NCI-H2081 treated with DMSO at 0.1 percent for 48 hours (cell line): ENCODE measurements around the gene SLC37A2.
A peak's percentile ranks its signal among the peaks of the same experiment; 100 is the strongest.
"Not testable (repeated sequence)": the region's sequence is repeated elsewhere in the genome, so short reads cannot be mapped to it uniquely, and the experiment has no call there.

Source experiments
- DNase-seq: peaks from one replicate; lab custom pipeline; 2025; lab: John Stamatoyannopoulos, UW

The SLC37A2 gene

DNA sequence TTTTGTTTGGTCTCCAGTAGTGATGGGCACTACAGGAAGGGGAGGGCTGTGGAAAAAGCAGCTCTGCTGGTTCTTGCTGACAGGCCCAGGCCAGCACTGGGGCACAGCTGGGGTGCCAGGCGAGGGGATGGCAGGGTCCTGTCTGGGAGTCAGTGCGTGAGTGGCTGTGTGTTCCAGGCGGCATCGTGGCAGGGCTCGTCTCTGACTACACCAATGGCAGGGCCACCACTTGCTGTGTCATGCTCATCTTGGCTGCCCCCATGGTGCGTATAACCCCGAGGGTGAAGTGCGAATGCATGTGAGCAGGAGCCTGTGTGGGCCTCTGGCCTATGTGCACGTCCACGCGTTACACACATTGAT is 20.9 kb downstream of the SLC37A2 start:
- DNase-seq = no peak

DNA sequence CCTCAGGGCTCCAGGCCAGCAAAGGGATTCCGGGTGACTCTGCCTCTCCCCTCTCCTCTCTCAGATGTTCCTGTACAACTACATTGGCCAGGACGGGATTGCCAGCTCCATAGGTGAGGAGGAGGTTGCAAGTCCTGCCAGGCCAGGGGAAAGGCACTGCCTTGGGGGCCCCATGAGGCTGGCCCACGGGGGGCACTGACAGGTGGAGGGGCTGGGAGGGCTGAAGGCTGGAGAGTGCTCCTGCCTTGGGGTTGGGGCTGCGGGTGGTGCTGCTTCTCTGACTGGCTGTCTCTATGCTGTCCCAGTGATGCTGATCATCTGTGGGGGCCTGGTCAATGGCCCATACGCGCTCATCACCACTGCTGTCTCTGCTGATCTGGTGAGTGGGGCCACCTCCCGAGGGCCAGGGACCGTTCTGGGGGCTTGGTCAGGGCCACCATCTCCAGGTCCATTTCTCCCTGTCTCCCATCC is 21.7 kb downstream of the SLC37A2 start:
- no peak for DNase-seq

DNA sequence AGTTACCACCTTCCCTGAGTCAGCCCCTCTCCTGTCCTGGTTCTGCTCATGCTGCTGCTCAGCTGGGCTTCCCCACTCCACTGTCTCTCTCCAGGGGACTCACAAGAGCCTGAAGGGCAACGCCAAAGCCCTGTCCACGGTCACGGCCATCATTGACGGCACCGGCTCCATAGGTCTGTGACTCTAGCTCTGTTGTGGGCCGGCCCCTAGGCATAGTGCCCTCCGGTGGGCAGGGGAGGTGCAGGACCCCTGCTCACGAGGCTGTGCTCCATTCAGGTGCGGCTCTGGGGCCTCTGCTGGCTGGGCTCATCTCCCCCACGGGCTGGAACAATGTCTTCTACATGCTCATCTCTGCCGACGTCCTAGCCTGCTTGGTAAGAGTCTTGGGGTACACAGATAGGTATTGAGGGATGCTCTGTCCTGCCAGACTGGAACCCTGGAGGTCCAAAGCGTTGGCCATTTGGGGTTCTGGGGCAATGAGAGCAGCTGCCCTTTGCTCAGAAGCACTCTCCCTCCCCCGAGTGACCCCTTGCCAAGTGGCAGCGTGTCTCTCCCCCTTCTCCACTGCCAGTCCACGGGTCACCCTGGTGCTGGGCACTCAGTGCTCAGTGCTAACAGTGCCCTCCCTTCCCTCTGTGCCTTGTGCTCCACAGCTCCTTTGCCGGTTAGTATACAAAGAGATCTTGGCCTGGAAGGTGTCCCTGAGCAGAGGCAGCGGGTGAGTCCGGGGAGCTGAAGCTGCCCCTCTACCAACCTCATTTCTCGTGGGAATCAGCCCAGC is 22.4 kb downstream of the SLC37A2 start:
- no peak for DNase-seq

DNA sequence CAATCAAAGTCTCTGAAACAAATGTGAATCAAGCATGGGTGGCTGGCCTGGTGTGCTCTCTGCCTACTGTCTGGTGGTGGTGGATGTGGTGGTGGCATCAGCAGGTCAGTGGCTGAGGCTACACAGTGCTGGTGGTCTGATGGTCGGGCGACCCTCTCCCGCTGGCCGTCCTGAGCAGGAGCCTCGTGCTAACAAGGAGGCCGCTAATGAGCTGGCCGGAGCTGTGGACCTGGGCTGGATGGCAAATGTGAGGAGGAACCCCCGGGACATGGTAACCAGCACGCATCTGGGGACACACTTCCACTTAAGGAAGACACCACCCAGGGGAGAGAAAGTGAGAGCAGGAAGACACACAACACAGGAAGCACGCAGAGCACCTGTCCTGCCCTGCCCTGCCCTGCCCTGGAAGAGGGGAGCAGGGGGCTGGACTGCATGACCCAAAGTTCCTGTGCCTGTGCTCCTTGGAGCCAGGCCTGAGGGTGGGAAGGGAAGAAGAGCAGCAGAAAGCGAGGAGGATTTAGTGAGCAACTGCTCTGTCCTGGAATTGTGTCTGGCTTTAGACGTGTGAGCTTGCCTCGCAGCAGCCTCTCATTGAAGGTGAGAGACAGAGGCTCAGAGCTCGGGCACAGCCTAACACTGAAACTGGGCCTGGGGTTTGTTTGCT is 23.7 kb downstream of the SLC37A2 start:
- no peak for DNase-seq

DNA sequence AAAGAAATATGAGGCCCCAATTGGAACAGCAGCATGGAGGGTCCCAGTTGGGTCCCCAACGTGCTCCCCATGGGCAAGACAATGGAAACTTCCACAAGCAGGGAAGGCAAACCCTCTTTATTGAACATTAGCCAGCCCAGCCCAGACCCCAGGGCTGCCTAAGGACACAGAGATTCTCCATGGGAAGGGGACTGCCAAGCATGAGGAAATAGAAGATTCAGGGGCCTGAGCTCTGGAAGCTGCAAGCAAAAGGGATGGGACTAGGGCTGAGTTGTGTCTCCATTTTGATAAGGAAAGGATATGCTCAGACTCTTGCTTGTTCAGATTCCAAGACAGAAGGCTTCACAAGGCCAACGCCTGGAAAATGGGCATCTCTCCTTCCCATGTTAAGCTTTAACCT is 25.0 kb downstream of the SLC37A2 start:
- DNase-seq = no peak

DNA sequence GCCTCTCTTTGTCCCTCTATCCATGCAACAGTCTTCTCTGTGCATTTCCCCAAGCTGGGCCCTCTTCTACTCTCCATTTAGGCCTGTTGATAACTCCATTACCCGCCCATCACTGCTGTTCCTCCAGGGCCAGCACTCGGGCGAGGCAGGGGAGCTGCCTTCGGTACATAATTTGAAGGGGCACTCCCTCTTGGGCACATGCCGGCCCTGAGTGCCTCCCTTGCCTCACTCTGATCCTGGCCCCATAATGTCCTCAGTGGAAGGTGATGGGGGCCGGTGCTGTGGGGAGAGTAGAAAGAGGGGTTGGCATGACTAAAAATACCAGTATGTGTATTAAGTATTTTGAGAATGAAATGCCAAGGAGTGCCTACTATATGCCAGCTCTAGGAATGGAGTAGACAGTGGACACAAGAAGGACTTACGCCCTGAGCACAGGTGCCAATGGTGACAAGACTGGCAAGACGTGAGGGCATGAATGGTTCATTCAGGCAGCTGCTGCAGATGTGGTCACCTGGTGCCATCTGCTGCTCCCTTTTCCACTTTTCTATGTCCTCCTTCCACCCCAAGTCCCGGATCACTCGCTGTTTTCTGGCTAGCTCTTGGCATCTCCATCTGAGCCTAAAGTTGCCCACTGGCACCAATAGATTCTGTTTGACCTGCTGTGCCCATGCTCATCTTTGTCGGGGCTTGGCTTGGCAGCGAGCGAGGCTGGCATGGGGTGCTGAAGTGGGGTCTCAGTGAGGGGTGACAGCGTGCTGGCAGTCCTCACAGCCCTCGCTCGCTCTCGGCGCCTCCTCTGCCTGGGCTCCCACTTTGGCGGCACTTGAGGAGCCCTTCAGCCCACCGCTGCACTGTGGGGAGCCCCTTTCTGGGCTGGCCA is 25.7 kb downstream of the SLC37A2 start:
- DNase-seq = no peak

DNA sequence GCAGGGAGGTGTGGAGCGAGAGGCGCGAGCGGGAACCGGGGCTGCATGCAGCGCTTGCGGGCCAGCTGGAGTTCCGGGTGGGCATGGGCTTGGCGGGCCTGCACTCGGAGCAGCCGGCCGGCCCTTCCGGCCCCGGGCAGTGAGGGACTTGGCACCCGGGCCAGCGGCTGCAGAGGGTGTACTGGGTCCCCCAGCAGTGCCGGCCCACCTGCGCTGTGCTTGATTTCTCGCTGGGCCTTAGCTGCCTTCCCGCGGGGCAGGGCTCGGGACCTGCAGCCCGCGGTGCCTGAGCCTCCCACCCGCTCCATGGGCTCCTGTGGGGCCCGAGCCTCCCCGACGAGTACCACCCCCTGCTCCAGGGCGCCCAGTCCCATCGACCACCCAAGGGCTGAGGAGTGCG is 26.4 kb downstream of the SLC37A2 start:
- not testable (repeated sequence) for DNase-seq

DNA sequence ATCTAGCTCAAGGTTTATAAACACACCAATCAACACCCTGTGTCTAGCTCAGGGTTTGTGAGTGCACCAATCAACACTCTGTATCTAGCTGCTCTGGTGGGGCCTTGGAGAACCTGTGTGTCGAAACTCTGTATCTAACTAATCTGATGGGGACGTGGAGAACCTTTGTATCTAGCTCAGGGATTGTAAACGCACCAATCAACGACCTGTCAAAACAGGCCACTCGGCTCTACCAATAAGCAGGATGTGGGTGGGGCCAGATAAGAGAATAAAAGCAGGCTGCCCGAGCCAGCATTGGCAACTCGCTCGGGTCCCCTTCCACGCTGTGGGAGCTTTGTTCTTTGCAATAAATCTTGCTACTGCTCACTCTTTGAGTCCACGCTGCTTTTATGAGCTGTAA is 27.0 kb downstream of the SLC37A2 start:
- DNase-seq = not testable (repeated sequence)

DNA sequence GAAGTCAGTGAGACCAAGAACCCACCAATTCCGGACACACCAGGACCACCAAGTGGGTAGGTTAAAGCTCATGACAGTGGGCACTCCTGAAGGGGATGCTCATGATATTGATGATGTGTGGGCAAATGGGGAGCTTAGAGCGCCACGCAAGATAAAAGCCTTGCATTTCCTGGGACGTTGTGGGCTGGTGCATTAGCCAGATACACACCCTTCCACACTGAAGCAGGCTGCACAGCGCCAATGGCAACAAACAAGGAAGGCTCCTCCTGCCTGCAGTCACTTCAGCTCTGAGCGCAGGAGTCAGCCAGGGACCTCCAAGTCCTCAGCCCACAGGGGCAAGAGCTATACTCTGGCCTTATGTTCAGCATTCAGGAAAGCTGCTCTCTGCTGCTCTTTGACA is 27.7 kb downstream of the SLC37A2 start:
- no peak for DNase-seq

DNA sequence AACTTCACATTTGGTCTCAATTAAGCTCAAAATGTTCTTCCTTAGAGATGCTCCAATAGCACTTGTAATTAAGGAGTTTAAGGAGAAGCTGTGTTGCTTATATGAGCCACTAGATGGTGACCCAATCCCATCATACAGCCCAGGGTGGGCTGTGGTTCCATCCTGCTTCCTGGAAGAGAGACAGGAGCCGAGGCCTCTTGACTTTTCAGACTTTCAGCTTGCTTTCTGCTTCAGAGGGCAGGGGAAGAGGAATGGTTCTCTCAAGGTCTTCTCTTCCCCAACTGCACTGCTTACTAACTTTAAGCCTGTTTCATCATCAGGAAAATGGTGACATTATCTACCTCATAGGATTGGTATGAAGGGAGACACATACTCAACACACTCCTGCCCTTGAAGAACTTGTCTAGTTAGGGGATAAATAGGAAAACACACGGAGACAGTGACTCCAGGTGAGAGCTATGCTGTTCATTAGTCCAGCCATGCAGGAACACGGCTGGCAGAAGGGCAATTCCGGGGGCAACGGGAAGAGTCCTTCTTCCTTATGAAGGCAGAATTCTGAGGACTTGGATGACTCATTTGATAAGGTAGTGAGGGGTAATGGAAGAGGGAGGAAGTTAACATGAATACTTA is 28.3 kb downstream of the SLC37A2 start:
- DNase-seq = peak; percentile 6

DNA sequence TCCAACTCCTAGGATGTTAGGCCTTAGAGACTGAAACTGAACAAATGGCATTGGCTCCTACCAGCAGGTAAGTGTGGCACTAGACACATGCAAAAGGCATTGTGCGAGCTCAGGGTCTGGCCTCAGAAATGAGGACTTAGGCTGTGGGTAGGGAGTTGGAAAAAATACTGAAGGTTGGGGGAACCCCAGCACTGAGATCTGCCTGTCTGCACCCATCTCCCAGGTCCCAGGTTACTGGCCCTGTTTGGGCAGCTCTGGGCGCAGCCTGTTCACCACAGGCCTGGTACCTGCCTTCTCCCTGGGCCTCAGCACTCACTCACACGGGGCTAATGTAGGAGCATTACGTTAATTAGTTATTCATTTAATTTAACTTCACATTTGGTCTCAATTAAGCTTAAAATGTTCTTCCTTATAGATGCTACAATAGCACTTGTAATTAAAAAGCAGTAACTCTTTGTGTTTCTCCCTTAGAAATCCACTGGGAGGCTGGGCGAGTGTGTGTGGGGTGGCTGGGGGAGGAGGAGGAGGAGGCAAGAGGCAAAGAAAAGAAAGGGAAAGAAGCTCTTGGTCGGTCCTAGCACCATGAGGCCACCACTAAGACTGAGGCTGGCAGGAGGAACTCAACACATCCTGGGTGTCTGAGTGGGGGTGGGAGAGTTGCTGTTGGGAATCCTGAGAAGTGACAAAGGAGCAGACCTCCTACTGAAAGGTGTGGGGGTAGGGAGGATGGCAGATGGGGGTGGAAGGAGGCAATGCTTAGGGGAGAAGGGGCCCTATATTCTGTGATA is 29.0 kb downstream of the SLC37A2 start:
- no peak for DNase-seq

DNA sequence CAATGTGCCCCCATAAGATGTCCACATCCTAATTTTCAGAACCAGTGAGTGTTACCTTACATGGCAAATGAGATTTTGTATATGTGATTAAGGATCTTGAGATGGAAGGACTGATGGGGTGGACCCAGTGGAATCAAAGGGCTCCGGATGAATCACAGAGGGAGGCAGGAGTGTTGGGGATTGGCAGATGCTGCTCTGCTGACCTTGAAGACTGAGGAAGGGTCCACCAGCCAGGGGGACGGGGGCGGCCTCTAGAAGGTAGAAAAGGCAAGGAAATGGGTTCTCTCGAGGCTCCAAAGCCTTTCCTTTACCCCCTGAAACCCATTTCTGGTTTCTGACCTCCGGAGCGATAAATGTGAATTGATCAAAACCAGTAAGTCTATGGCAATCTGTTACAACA is 29.6 kb downstream of the SLC37A2 start:
- no peak for DNase-seq

DNA sequence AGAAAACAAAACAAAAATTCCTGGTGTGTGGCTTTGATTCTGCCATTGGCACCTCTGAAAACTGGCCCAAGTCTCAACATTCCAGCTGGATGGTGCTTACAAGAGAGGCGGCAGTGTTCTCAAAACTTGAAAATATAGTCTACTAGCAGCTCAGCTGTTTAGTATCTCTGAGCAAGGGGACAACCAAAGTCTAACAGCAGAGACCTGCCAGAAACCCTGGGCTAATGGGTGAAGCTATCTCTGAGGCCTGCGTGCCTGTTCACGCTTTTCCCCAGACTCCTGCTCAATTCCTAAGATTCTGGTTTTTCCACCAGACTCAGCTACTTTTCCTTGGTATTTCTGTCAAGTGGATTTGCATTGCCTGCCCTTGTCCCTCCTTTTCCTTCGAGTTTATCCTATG is 30.4 kb downstream of the SLC37A2 start:
- no peak for DNase-seq

DNA sequence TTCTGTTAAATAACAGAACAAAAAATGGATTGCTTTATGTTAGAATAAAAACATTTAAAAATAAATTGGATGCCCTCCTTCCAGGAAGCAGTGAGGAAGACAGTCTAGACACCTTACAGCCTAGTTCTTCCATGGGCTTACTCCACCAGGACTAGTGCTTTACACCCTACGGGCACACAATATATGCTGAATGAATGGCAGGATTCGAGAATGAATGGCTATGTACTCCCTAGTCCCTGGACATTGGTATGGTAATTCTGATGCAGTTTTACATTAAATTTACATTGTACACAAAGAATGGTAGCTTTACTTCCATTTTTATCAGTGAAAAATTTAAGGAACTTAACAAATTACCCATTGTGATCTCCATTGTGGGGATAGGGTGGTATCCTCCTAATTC is 31.6 kb downstream of the SLC37A2 start:
- no peak for DNase-seq

DNA sequence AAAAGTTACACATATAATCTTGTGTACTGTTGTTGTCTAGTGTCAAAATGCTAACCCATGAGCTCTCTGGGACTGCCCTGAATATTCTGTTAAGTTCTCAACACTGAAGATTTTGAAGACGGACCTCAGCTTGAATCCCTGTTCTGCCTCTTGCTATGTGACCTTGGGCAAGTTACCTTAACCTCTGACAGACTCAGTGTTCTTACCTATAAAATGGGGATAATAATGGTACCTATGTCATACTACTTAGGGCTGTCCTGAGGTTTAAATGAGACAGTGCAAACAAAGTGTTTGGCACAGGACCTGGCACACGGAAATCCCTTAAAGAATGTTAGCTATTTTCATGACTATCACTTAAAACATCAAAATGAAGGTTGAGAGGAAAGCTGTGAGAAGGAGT is 37.0 kb downstream of the SLC37A2 start:
- no peak for DNase-seq

DNA sequence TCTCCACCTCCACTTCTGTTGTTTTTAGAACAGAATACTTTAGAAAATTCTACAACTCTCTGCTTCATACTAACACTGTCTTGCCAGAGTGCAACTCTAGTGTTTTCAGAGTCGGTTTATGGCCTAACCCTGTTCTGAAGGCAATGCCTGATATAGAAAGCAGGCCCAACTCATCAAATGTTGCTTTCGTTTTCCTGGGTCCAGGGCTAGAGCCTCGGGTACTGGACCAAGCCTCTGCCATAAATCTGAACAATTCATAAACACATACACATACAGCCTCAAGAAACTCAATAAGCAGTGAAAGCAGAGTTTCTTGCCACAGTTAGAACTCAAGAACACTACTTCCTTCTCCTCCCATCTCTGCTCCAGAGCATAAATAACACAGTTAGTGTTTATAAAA is 38.5 kb downstream of the SLC37A2 start:
- DNase-seq = no peak

DNA sequence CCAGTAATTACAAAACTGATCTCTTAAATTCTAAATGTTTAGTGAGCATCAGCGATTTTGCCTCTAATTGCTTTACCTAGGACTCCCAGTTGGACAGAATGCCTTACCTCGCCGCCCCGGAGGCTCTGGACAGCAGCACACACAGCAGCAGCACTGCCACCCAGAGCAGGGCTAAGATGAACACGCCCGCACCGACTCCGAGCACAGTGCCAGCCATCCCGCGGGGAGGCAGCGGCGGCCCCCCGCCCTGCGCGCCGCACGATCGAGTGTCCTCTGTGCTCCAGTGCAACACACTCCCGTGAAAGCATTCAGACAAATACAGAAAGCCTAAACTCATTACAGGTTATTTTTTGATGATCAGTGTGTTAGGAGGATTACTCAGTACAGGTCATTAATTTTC is 38.9 kb downstream of the SLC37A2 start:
- no peak for DNase-seq

DNA sequence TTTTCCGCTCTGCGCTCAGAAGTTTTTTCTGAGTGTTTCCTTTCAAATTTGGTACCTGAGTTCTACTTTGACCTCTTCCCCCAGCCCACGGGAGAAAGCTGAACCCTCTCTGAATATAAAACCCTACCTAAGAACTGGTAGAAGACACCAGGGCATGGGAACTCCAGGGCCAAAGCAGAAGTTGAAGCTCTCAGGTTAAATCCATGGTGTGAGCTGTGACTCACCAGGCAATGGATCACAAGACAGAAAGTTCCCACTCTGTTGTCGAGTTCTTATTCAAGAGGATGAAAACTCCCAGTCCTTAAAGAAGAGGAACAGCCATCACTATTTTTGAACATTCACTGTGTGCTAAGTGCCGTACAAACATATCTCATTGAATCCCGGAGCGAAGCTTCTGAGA is 39.4 kb downstream of the SLC37A2 start:
- DNase-seq = no peak

DNA sequence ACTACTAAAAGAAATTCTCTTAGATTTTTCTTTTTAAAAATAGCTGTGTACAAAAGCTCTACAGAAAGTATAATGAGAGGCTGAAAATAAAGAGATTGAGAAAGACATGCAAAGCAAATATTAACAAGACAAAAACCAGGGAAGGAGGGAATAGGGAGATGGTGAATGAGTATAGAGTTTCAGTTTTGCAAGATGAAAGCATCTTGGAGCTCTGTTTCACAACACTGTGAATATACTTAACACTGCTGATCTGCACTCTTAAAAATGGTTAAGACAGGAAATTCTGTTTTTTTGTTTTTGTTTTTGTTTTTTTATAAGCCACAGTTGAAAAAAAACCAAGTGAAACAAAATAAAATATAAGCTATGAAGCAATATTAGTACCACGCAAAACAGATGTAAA is 42.8 kb downstream of the SLC37A2 start:
- DNase-seq = no peak

DNA sequence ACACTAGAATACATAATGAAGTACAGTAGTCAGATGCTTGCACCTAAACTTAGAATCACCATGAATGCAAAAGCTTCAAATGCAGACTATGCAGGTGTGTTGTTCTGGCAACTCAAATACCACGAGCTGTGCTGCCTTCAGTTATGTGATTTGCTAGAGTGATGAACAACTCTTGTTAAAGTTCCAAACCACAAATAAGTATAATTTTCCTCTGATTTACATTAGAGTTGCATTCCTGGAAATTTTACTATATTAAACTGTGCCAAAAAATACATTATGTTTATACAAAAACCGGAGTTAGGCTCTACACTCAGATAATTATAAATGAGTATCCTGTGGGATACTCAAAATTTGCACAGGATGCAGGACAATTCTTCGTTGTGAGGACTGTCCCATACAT is 45.4 kb downstream of the SLC37A2 start:
- DNase-seq = no peak

DNA sequence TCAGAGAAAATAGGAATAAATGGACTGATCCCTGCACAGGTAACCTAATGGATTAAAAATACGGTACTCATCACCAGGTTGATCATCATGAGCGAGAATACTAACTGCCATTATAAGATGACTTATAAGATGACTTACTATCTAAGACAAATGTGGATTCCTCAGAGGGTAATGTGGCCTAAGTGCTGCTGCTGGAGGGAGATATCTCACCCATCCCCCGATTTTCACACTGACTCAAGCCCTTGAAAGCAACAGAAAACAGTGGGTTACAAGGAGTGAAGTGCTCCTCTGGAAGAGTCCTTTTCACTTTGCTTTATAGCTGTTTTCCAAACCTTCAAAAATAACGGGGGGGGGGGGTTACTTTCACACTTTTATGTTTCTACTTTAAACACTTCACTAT is 47.4 kb downstream of the SLC37A2 start:
- DNase-seq = no peak

DNA sequence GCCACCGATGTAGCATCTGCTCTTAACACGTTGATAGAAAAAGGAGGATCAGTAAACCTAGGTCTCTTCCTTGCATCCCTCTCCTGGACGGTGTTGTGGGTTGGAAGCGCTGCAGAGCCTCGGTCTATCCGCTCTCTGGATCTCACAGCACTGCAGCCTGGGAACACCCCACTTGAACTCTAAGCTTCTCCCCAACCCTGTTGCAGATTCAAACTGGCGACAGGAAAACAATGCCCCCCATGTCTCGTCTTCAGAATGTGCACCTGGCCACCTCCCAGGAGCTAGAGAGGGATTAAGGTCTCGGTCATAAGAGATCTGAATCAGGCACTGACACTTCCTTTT is 47.9 kb downstream of the SLC37A2 start:
- no peak for DNase-seq
